Suprapubic skin (tissue), 4 donors: ENCODE data around the gene SLC25A47. TPM values are rescaled to one million over a fixed set of nuclear protein-coding genes. Genes with fewer than 3 reads are reported as not detected.

ENCODE experiments used
- DNase-seq, 2 donors: peaks; one replicate each; pipeline ENCODE4 v3.0.0-alpha.2; 2019; ENCODE audit warnings: low spot score in 2 of 2
- H3K27ac ChIP-seq: fragments of 200-600 bp; sonication (generic); one replicate; pipeline ENCODE4 v1.5.1; 2019
- H3K27me3 ChIP-seq: fragments of 200-600 bp; sonication (generic); one replicate; pipeline ENCODE4 v1.5.1; 2019
- H3K36me3 ChIP-seq: fragments of 200-600 bp; sonication (generic); one replicate; pipeline ENCODE4 v1.5.1; 2019
- H3K4me1 ChIP-seq: fragments of 200-600 bp; sonication (generic); one replicate; pipeline ENCODE4 v1.5.1; 2019
- H3K4me3 ChIP-seq: fragments of 200-600 bp; sonication (generic); one replicate; pipeline ENCODE4 v1.5.1; 2019; ENCODE audit warnings: mild to moderate bottlenecking
- H3K9me3 ChIP-seq: fragments of 200-600 bp; sonication (generic); one replicate; pipeline ENCODE4 v1.5.1; 2019
- EP300 ChIP-seq: sonication (generic); formaldehyde crosslinking; IDR thresholded peaks from one replicate; pipeline ENCODE4 v1.6.1; 2017; ENCODE audit warnings: antibody characterized with exemption
- POLR2A ChIP-seq, 2 donors: fragments of 450-650 bp; IDR thresholded peaks; one replicate each; pipeline ENCODE4 v1.6.1; 2017; ENCODE audit warnings: antibody characterized with exemption in 2 of 2, mild to moderate bottlenecking in 2 of 2, moderate library complexity in 2 of 2
- POLR2AphosphoS5 ChIP-seq, 3 donors: sonication (generic); formaldehyde crosslinking; IDR thresholded peaks; one replicate each; pipeline ENCODE4 v1.6.1; 2017; ENCODE audit warnings: antibody characterized with exemption in 3 of 3
- WGBS: methylation state at CpG from one replicate; pipeline ENCODE4 v1.1.5; 2018; 5-methylcytosine and 5-hydroxymethylcytosine counted together
- total RNA-seq, 4 donors: library from RNA; depleted of rRNA; stranded (reverse); fragments of >200 nt; gene quantifications; one replicate each; pipeline ENCODE4 v1.1.0, GENCODE V29; 2016
- TF ChIP-seq, protein P1 (sequence below), 2 donors: fragments of 200-600 bp in 1 of 2; fragments of 450-650 bp in 1 of 2; sonication (generic) in 1 of 2; IDR thresholded peaks; one replicate each; pipeline ENCODE4 v1.5.1; 2016 to 2019; ENCODE audit warnings: antibody characterized with exemption in 2 of 2, mild to moderate bottlenecking in 1 of 2, moderate library complexity in 1 of 2

SLC25A47 gene
- total RNA-seq, 4 donors from 2014 or later, result 0.30 to 1.4 TPM; not detected in 2

DNA sequence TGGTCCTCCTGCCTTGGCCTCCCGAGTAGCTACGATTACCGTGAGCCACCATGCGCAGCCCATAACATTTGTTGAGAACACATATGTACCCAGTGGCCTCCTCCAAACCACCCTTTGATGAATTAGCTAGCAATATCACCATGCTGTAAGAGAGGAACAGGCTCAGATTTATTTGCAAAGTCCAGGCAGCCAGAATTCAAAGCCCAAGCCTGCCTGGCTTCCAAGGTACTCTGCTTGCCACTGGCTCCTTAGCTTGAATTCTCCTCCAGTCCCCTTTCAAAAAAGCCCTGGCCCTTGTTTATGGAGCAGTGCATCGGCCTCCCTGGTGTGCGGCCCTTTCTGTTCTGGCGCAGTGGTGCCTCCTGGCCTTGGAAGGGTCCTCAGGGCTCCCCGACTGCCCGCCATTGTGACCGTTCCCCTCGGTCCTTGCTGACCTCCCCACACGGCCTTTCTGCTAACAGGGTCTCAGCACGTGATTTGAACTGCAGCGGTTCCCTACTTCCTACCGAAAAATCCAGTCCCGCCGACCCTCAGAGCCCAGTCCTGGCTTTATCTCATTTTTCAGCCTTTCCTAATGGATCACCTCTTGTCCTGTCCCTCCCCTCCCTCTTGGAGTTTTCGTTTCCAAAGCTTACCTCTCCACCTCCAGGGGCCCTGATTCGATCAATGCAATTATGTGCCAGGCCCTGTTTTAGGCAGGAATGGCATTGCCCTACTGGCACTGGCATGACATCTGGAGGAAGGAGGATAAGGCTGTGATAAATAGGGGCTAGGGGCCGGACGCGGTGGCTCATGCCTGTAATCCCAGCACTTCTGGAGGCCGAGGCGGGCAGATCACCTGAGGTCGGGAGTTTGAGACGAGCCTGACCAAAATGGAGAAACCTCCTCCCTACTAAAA, 38.9 kb upstream of the SLC25A47 start:
- 72% methylated on average over 25 of the region's 26 CpGs for WGBS
- Histone ChIP-seq H3K9me3 (no peaks in the 10 kb centered on the region), H3K4me1 (peaks cover 46% of the 10 kb centered on the region), H3K36me3 (no peaks in the 10 kb centered on the region), H3K4me3 (peak overlapping the region; percentile 72), H3K27me3 (no peaks in the 10 kb centered on the region), H3K27ac (peak overlapping the region; percentile 91)
- TF ChIP-seq EP300 (no peak), POLR2A (IDR thresholded peaks at IDR 0.05) (no peak), POLR2AphosphoS5 (IDR thresholded peaks at IDR 0.05) (no peak)
- TF ChIP-seq, protein P1, sequence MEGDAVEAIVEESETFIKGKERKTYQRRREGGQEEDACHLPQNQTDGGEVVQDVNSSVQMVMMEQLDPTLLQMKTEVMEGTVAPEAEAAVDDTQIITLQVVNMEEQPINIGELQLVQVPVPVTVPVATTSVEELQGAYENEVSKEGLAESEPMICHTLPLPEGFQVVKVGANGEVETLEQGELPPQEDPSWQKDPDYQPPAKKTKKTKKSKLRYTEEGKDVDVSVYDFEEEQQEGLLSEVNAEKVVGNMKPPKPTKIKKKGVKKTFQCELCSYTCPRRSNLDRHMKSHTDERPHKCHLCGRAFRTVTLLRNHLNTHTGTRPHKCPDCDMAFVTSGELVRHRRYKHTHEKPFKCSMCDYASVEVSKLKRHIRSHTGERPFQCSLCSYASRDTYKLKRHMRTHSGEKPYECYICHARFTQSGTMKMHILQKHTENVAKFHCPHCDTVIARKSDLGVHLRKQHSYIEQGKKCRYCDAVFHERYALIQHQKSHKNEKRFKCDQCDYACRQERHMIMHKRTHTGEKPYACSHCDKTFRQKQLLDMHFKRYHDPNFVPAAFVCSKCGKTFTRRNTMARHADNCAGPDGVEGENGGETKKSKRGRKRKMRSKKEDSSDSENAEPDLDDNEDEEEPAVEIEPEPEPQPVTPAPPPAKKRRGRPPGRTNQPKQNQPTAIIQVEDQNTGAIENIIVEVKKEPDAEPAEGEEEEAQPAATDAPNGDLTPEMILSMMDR (IDR thresholded peaks at IDR 0.05), result no peak
- DNase-seq, result no peak

DNA sequence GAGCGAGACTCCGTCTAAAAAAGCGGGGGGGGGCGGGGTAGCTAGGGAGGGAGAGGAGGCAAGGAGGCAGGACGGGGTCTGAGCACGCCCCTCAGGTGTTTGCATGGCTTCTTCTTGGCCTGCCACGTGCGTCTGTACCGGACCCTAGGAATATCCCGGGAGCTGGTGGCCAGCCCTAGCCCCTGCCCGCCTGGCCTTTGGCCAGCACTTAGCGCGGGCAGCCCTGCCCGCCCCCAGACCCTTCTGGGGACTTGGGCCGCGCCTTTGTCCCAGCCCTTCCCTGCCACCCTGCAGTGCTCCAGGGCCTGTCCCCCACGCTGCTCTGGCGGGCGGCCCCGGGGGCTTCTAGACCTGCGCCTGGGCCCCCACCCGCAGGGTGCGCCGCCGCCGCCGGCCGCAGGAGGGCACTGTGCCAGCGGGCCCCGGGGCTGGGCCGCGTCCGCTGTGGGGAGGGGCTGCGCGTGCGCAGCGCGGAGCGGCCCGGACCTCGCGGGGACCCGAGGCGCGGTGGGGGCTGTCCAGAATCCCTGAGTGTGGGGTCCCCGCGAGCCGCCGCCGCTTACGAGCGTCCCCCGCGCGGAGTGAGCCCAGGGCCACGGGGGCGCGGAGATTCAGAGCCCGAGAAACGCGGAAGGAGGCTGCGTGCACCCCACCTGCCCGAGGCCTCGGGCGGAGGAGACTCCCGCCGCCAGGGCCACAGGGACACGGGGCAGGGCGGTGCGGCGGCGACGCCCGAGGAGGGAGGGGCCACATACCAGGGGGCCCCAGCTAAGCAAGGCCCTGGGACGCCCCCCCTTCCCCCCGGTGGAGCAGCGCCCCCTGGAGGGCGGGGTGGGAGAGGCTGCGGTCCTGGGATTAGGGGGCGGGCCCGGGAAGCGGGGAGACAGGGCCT, 37.9 kb upstream of the SLC25A47 start:
- WGBS, result 1% methylated on average over 14 of the region's 82 CpGs
- H3K27me3 ChIP-seq, result no peaks in the 10 kb centered on the region
- DNase-seq, result peak in 1 of 2 donors; percentile 76
- peaks cover 5% of the 10 kb centered on the region for H3K36me3 ChIP-seq
- H3K4me1 ChIP-seq, result peaks cover 55% of the 10 kb centered on the region
- peak overlapping the region; percentile 72 for H3K4me3 ChIP-seq
- no peaks in the 10 kb centered on the region for H3K9me3 ChIP-seq
- peak in 1 of 3 donors; percentile 22 for TF ChIP-seq POLR2AphosphoS5 (IDR thresholded peaks at IDR 0.05)
- TF ChIP-seq POLR2A (IDR thresholded peaks at IDR 0.05), result peak; percentile 18 to 24
- TF ChIP-seq, protein P1 (IDR thresholded peaks at IDR 0.05), result peak; percentile 52 to 75
- no peak for TF ChIP-seq EP300
- peak overlapping the region; percentile 91 for H3K27ac ChIP-seq

DNA sequence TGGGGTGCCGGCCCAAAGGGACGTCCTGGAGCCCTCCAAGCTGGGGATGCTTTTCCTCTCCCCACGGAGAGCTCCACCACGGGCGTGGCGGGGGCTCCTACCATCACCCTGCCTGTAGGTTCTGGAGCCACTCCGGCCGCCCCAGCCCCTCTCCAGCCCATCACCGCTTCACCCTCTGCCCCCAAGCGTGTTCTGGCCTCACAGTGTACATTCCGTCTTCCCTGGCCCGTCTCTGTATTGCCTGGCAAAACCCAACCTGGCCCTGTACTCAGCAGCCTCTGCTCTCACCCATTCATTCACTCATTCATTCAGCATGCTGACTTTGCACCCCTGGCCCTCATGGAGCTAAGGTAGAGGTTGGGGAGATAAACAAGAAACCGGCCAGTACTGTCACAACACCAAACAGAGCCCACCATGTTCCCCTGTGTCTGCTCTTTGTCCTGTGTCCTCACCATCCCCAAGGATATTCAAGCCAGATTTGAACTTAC, 37.2 kb upstream of the SLC25A47 start:
- Histone ChIP-seq H3K4me1 (peaks cover 62% of the 10 kb centered on the region), H3K36me3 (peaks cover 12% of the 10 kb centered on the region), H3K27ac (peak overlapping the region; percentile 91), H3K9me3 (no peaks in the 10 kb centered on the region), H3K27me3 (no peaks in the 10 kb centered on the region), H3K4me3 (peak overlapping the region; percentile 72)
- 32% methylated on average over 11 of the region's 13 CpGs for WGBS
- no peak for TF ChIP-seq POLR2AphosphoS5 (IDR thresholded peaks at IDR 0.05)
- TF ChIP-seq, protein P1 (IDR thresholded peaks at IDR 0.05), result peak in 1 of 2 donors; percentile 11
- TF ChIP-seq EP300, result no peak
- TF ChIP-seq POLR2A (IDR thresholded peaks at IDR 0.05), result no peak
- peak in 1 of 2 donors; percentile 58 for DNase-seq

DNA sequence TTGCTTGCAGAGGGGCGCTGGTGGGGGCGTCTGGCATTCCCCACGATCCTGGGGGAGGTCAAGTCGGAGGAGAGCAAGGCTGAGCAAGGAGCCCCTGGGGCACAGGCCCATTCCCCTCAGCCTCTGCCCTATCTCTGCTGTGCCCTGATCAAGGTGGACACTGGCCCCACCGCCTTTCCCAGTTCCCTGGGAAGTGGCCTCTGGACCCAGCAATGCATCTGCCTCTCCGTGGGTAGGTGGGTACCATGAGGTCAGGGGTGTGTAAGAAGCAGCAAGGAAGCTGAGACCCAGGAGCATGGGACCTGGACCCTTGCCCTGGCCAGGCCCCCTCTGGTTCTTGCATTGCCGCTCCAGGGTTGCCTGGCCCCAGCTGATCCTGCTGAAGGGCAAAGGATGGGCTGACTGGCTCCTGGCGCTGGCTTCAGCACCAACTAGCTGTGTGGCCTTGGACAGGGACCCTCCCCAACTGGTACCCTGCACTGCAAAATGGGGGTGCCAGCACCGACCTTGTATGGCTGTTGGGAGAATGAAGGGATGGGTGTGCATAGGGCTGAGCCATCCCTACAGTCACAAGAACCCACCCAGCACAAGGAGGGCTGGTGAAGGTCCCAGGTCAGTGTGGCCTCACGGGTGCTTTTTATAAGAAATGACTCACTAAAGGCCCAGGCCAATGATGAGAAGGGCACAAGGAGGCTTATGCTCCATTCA, 36.5 kb upstream of the SLC25A47 start:
- peak in 1 of 2 donors; percentile 65 for DNase-seq
- TF ChIP-seq EP300 (no peak), POLR2A (IDR thresholded peaks at IDR 0.05) (no peak), POLR2AphosphoS5 (IDR thresholded peaks at IDR 0.05) (no peak)
- TF ChIP-seq, protein P1 (IDR thresholded peaks at IDR 0.05), result no peak
- Histone ChIP-seq H3K27me3 (no peaks in the 10 kb centered on the region), H3K4me3 (no peak overlapping the region), H3K27ac (no peak overlapping the region), H3K9me3 (no peaks in the 10 kb centered on the region), H3K4me1 (peaks cover 58% of the 10 kb centered on the region), H3K36me3 (peaks cover 17% of the 10 kb centered on the region)
- WGBS, result 83% methylated on average over 5 of the region's 10 CpGs
